ENCODE results near the gene IFNW1. TPM values are rescaled to one million over a fixed set of nuclear protein-coding genes. Genes with fewer than 3 reads are reported as not detected.

Gene IFNW1
- total RNA-seq, 1 experiment from 2014 or later, result not detected

- Mint-ChIP-seq H3K27ac (no peak overlapping the region), H3K27me3 (ENCODE audit: low read depth) (no peaks in the 10 kb centered on the region; the same call in 1 of the 2 replicates), H3K36me3 (no peaks in the 10 kb centered on the region), H3K4me1 (no peaks in the 10 kb centered on the region), H3K9me3 (no peaks in the 10 kb centered on the region), H3K4me3 (no peak overlapping the region)
- no peak for DNase-seq (ENCODE audit: low spot score)
- CTCF ChIA-PET, result interaction anchor here (1.6 kb wide), 1 partner anchor 15 kb away, joined by 7 read pairs; no protein-coding TSS in a partner anchor
- POLR2A ChIA-PET, result no interaction called here
- no peak for TF ChIP-seq ZNF281 (CRISPR knock-in tag; IDR thresholded peaks at IDR 0.05)
- ATAC-seq, result no peak
Measured at GRCh38 chr9:21095561-21095960, 46.1 kb downstream of the IFNW1 start.

Other genes with a start within 250 kb of the IFNW1 start
- gene HACD4, start 110.2 kb downstream of the IFNW1 start, total RNA-seq (2021), result 0.94 to 1.2 TPM (median 1.1 TPM) in 3 replicates
- gene IFNB1, start 63.9 kb downstream of the IFNW1 start, total RNA-seq (2021), result not detected in 3 replicates
- gene IFNA21, start 24.8 kb upstream of the IFNW1 start, total RNA-seq (2021), result not detected in 3 replicates
- gene IFNA4, start 45.8 kb upstream of the IFNW1 start, total RNA-seq (2021), result not detected in 3 replicates
- gene IFNA7, start 60.4 kb upstream of the IFNW1 start, total RNA-seq (2021), result not detected in 3 replicates
- not detected in 3 replicates for gene IFNA10, start 65.3 kb upstream of the IFNW1 start, total RNA-seq (2021)
- gene IFNA16, start 75.5 kb upstream of the IFNW1 start, total RNA-seq (2021), result not detected in 3 replicates
- not detected in 3 replicates for gene IFNA17, start 86.4 kb upstream of the IFNW1 start, total RNA-seq (2021)
- not detected in 3 replicates for gene IFNA14, start 98.2 kb upstream of the IFNW1 start, total RNA-seq (2021)
- gene IFNA5, start 163.5 kb upstream of the IFNW1 start, total RNA-seq (2021), result not detected in 3 replicates
- 15.6 to 17.4 TPM (median 16.1 TPM) in 3 replicates for gene KLHL9, start 193.6 kb upstream of the IFNW1 start, total RNA-seq (2021)
- gene IFNA6, start 209.1 kb upstream of the IFNW1 start, total RNA-seq (2021), result not detected in 3 replicates
- not detected in 3 replicates for gene IFNA13, start 226.2 kb upstream of the IFNW1 start, total RNA-seq (2021)
- not detected in 3 replicates for gene IFNA2, start 243.6 kb upstream of the IFNW1 start, total RNA-seq (2021)

All from WTC11 (cell line).